SK-N-SH (cell line): Measurements from ENCODE around the gene ARMC9. TPM values are rescaled to one million over a fixed set of nuclear protein-coding genes. Genes with fewer than 3 reads are reported as not detected.

Source experiments
- CTCF ChIA-PET: fragments of 300-600, 350-600 bp; formaldehyde crosslinking; extraction: SDS; loops from one replicate; lab custom pipeline; 2021; lab: Yijun Ruan, JAX
- POLR2A ChIA-PET: fragments of 350-600 bp; sonication (Branson Sonifier 250); formaldehyde crosslinking; extraction: SDS; loops from one replicate; lab custom pipeline; 2020; ENCODE audit warnings: antibody characterized with exemption, inconsistent platforms; lab: Yijun Ruan, JAX
- DNase-seq: peaks from one replicate; pipeline ENCODE4 v3.0.0; 2012
- H2AFZ ChIP-seq: fragments of 200-600 bp; sonication (generic); 2 replicates; pipeline ENCODE4 v1.8.1; 2016; ENCODE audit warnings: antibody characterized with exemption, mild to moderate bottlenecking, low read depth
- H3F3A ChIP-seq: fragments of 200-600 bp; sonication (generic); replicated peaks from 2 replicates; pipeline ENCODE3; 2016; ENCODE audit warnings: antibody characterized with exemption, mild to moderate bottlenecking; ENCODE audit not compliant: insufficient read depth
- H3K27ac ChIP-seq, 2 experiments: fragments of 200-500 bp in 1 of 2; fragments of 200-600 bp in 1 of 2; sonication (Bioruptor generic) in 1 of 2; sonication (generic), shearing (Covaris generic) in 1 of 2; 2 replicates each; pipeline versions ENCODE4 v1.5.1 to v1.6.1; 2014 to 2016; ENCODE audit warnings: low read depth in 2 of 2, inconsistent platforms in 1 of 2, low read length in 1 of 2, mild to moderate bottlenecking in 1 of 2, mixed read lengths in 1 of 2
- H3K27me3 ChIP-seq: fragments of 200-600 bp; sonication (generic), shearing (Covaris generic); 2 replicates; pipeline ENCODE4 v1.6.1; 2016; ENCODE audit warnings: mixed run types; ENCODE audit not compliant: insufficient read depth
- H3K36me3 ChIP-seq, 2 experiments: fragments of 200-500 bp in 1 of 2; fragments of 200-600 bp in 1 of 2; sonication (Bioruptor generic) in 1 of 2; sonication (generic) in 1 of 2; replicated peaks in 1 of 2; 2 replicates each; pipeline versions ENCODE3 to v1.5.1; 2014 to 2016; ENCODE audit warnings: low read length in 1 of 2, mild to moderate bottlenecking in 1 of 2; ENCODE audit not compliant: insufficient read depth in 2 of 2, control insufficient read depth in 1 of 2
- H3K4me1 ChIP-seq, 2 experiments: fragments of 200-500 bp in 1 of 2; fragments of 200-600 bp in 1 of 2; sonication (Bioruptor generic) in 1 of 2; sonication (generic), shearing (Covaris generic) in 1 of 2; 2 replicates each; pipeline versions ENCODE4 v1.5.1 to v1.6.1; 2014 to 2016; ENCODE audit warnings: low read depth in 1 of 2, low read length in 1 of 2, mixed run types in 1 of 2; ENCODE audit not compliant: insufficient read depth in 2 of 2, control insufficient read depth in 1 of 2
- H3K4me2 ChIP-seq: fragments of 200-600 bp; sonication (generic), shearing (Covaris generic); 2 replicates; pipeline ENCODE4 v1.6.1; 2017; ENCODE audit warnings: mixed run types
- H3K4me3 ChIP-seq, 2 experiments: fragments of 200-500 bp in 1 of 2; fragments of 200-600 bp in 1 of 2; sonication (Bioruptor generic) in 1 of 2; sonication (generic), shearing (Covaris generic) in 1 of 2; 2 replicates each; pipeline versions ENCODE4 v1.5.1 to v1.8.1; 2014 to 2016; ENCODE audit warnings: low read depth in 2 of 2, inconsistent platforms in 1 of 2, low read length in 1 of 2, mild to moderate bottlenecking in 1 of 2, mixed read lengths in 1 of 2, moderate library complexity in 1 of 2
- H3K79me2 ChIP-seq: fragments of 200-600 bp; sonication (generic); 2 replicates; pipeline ENCODE4 v1.8.1; 2017; ENCODE audit warnings: mild to moderate bottlenecking; ENCODE audit not compliant: insufficient read depth
- H3K9ac ChIP-seq: fragments of 200-600 bp; sonication (generic); 2 replicates; pipeline ENCODE4 v1.6.1; 2017; ENCODE audit warnings: mixed run types
- H3K9me2 ChIP-seq: fragments of 200-600 bp; sonication (generic); 2 replicates; pipeline ENCODE4 v1.6.1; 2017; ENCODE audit warnings: mixed run types
- H3K9me3 ChIP-seq: fragments of 200-600 bp; sonication (generic); 2 replicates; pipeline ENCODE4 v1.6.1; 2017; ENCODE audit warnings: mixed run types, mild to moderate bottlenecking, moderate library complexity
- H4K20me1 ChIP-seq: fragments of 200-600 bp; sonication (generic); 2 replicates; pipeline ENCODE4 v1.6.1; 2017; ENCODE audit warnings: mild to moderate bottlenecking, mixed run types; ENCODE audit not compliant: insufficient read depth
- CTCF ChIP-seq: fragments of 200-600 bp; sonication (generic); IDR thresholded peaks from 2 replicates; pipeline ENCODE4 v1.6.1; 2017; ENCODE audit warnings: antibody characterized with exemption, mild to moderate bottlenecking, moderate library complexity
- ELF1 ChIP-seq: IDR thresholded peaks from 2 replicates; pipeline ENCODE4 v1.4.0; 2012
- FOXM1 ChIP-seq: IDR thresholded peaks from 2 replicates; pipeline ENCODE4 v1.4.0; 2012; ENCODE audit warnings: low read depth, mild to moderate bottlenecking
- GATA2 ChIP-seq: sonication (generic); formaldehyde crosslinking; IDR thresholded peaks from 2 replicates; pipeline ENCODE4 v1.5.0; 2020; ENCODE audit warnings: mild to moderate bottlenecking, missing genetic modification reagents
- MEF2A ChIP-seq: IDR thresholded peaks from 2 replicates; pipeline ENCODE4 v1.4.0; 2012; ENCODE audit warnings: low read depth, borderline replicate concordance
- MXI1 ChIP-seq: IDR thresholded peaks from 2 replicates; pipeline ENCODE4 v1.6.1; 2012; ENCODE audit warnings: mild to moderate bottlenecking, low read depth, low read length, improper control_type of control experiment
- PBX3 ChIP-seq: IDR thresholded peaks from 2 replicates; pipeline ENCODE4; 2012
- REST ChIP-seq: IDR thresholded peaks from 2 replicates; pipeline ENCODE4 v1.6.1; 2012; ENCODE audit warnings: mild to moderate bottlenecking, low read depth, low read length, moderate library complexity
- RFX5 ChIP-seq: IDR thresholded peaks from 2 replicates; pipeline ENCODE4 v1.6.1; 2012; ENCODE audit warnings: mild to moderate bottlenecking, improper control_type of control experiment, low read length
- RXRA ChIP-seq: IDR thresholded peaks from 2 replicates; pipeline ENCODE4 v1.4.0; 2012; ENCODE audit warnings: low read depth, mild to moderate bottlenecking, borderline replicate concordance
- SIN3A ChIP-seq: IDR thresholded peaks from 2 replicates; pipeline ENCODE4 v1.6.1; 2012; ENCODE audit warnings: low read depth, mild to moderate bottlenecking, low read length, moderate library complexity, borderline replicate concordance
- SMC3 ChIP-seq: IDR thresholded peaks from 2 replicates; pipeline ENCODE4 v1.6.1; 2012; ENCODE audit warnings: low read depth, low read length, improper control_type of control experiment
- TAF1 ChIP-seq: IDR thresholded peaks from 2 replicates; pipeline ENCODE4 v1.6.1; 2012; ENCODE audit warnings: low read depth, mild to moderate bottlenecking, low read length, moderate library complexity, borderline replicate concordance
- USF1 ChIP-seq: IDR thresholded peaks from 2 replicates; pipeline ENCODE4 v1.4.0; 2012; ENCODE audit warnings: low read depth, borderline replicate concordance
- ZBTB33 ChIP-seq: IDR thresholded peaks from 2 replicates; pipeline ENCODE4 v1.4.0; 2012; ENCODE audit warnings: low read depth, borderline replicate concordance
- WGBS: methylation state at CpG from one replicate; pipeline ENCODE4 v1.1.6; 2017; ENCODE audit warnings: low lambda C conversion rate; 5-methylcytosine and 5-hydroxymethylcytosine counted together
- polyA plus RNA-seq, 3 experiments: library from polyadenylated mRNA; depleted of rRNA; stranded (reverse); fragments of >200 nt; gene quantifications; 2 replicates each; pipeline ENCODE4 v1.2.3, GENCODE V29; 2012

The ARMC9 gene
- polyA plus RNA-seq, 1 of the 3 experiments (the other 2 are of a cell fraction), result 25.3 TPM

- no peak overlapping the region for H3K4me2 ChIP-seq
- POLR2A ChIA-PET, result no interaction called here
- H3K27me3 ChIP-seq, result no peaks in the 10 kb centered on the region
- H3K79me2 ChIP-seq, result no peaks in the 10 kb centered on the region
- peaks cover 7% of the 10 kb centered on the region for H3F3A ChIP-seq
- no peaks in the 10 kb centered on the region for H3K9me2 ChIP-seq
- no peak overlapping the region for H3K27ac ChIP-seq
- H3K4me3 ChIP-seq, result no peak overlapping the region
- peak; percentile 47 for TF ChIP-seq CTCF
- TF ChIP-seq RXRA, result no peak
- H3K9me3 ChIP-seq, result no peaks in the 10 kb centered on the region
- no peaks in the 10 kb centered on the region for H4K20me1 ChIP-seq
- 93% methylated on average over 6 of the region's 6 CpGs for WGBS
- peaks cover 5 to 10% of the 10 kb centered on the region in 2 experiments; a peak in 2 of 4 replicates for H3K4me1 ChIP-seq
- no peak overlapping the region for H3K9ac ChIP-seq
- CTCF ChIA-PET, result interaction anchor here (1.6 to 17.2 kb wide), 10 partner anchors 12 to 307 kb away, joined by 6 to 302 read pairs (median 32); no protein-coding TSS in a partner anchor
- DNase-seq, result no peak
- no peaks in the 10 kb centered on the region for H3K36me3 ChIP-seq
- no peak overlapping the region for H2AFZ ChIP-seq
Measured at GRCh38 chr2:231410293-231411004, 212.0 kb downstream of the ARMC9 start.

GRCh38 chr2:231411237-231411636 lies 212.8 kb downstream of the ARMC9 start:
- H3K4me1 ChIP-seq, result peaks cover 3 to 6% of the 10 kb centered on the region in 2 experiments; a peak in 2 of 4 replicates
- no peak overlapping the region for H3K27ac ChIP-seq
- H3K9ac ChIP-seq, result no peak overlapping the region
- no peaks in the 10 kb centered on the region for H3K27me3 ChIP-seq
- no peaks in the 10 kb centered on the region for H3K36me3 ChIP-seq
- no peak overlapping the region for H3K4me3 ChIP-seq
- CTCF ChIA-PET, result interaction anchor here (0.7 to 17.2 kb wide), 24 partner anchors 8 to 577 kb away, joined by 3 to 302 read pairs (median 11); partner anchors contain the start of gene B3GNT7
- H2AFZ ChIP-seq, result no peak overlapping the region
- 83% methylated on average over 3 of the region's 3 CpGs for WGBS
- H3K79me2 ChIP-seq, result no peaks in the 10 kb centered on the region
- no peak for DNase-seq
- no peaks in the 10 kb centered on the region for H4K20me1 ChIP-seq
- peak overlapping the region; percentile 97; the same call in 1 of the 2 replicates for H3K4me2 ChIP-seq
- H3K9me3 ChIP-seq, result no peaks in the 10 kb centered on the region
- POLR2A ChIA-PET, result no interaction called here
- H3F3A ChIP-seq, result peaks cover 7% of the 10 kb centered on the region
- no peaks in the 10 kb centered on the region for H3K9me2 ChIP-seq
- no peak for TF ChIP-seq USF1
- TF ChIP-seq ELF1, result no peak
- TF ChIP-seq MEF2A, result no peak
- no peak for TF ChIP-seq GATA2
- TF ChIP-seq MXI1, result no peak
- TF ChIP-seq SMC3, result no peak
- no peak for TF ChIP-seq FOXM1
- no peak for TF ChIP-seq PBX3
- TF ChIP-seq ZBTB33, result no peak
- TF ChIP-seq TAF1, result no peak
- TF ChIP-seq REST, result no peak
- no peak for TF ChIP-seq SIN3A
- TF ChIP-seq RFX5, result no peak
